Stimulated activated CD4-positive, alpha-beta T cell treated with anti-CD3 and anti-CD28 coated beads, Interleukin-4, amount 100 ng/mL, for 1 hour (primary cell): ENCODE measurements around the gene ZNF74.
"Not testable (repeated sequence)": the region's sequence is repeated elsewhere in the genome, so short reads cannot be mapped to it uniquely, and the experiment has no call there.

Experiments
- DNase-seq: peaks from one replicate; pipeline ENCODE4 v3.0.0-alpha.2; 2020

ZNF74 gene

GRCh38 chr22:20376983-20377382 lies 17.0 kb upstream of the ZNF74 start:
- DNase-seq = not testable (repeated sequence)

GRCh38 chr22:20378110-20378509 lies 15.8 kb upstream of the ZNF74 start:
- no peak for DNase-seq

GRCh38 chr22:20378684-20379083 lies 15.3 kb upstream of the ZNF74 start:
- DNase-seq = not testable (repeated sequence)

- DNase-seq = no peak
Observed at GRCh38 chr22:20380486-20380885, 13.5 kb upstream of the ZNF74 start.

- DNase-seq = no peak
Observed at GRCh38 chr22:20383538-20383937, 10.4 kb upstream of the ZNF74 start.

GRCh38 chr22:20384171-20384570 lies 9.8 kb upstream of the ZNF74 start:
- DNase-seq = no peak

GRCh38 chr22:20384865-20385264 lies 9.1 kb upstream of the ZNF74 start:
- DNase-seq = no peak

- no peak for DNase-seq
Observed at GRCh38 chr22:20386336-20386735, 7.6 kb upstream of the ZNF74 start.

- DNase-seq = no peak
Observed at GRCh38 chr22:20386972-20387371, 7.0 kb upstream of the ZNF74 start.

- no peak for DNase-seq
Observed at GRCh38 chr22:20388200-20388599, 5.8 kb upstream of the ZNF74 start.

GRCh38 chr22:20389288-20389687 lies 4.7 kb upstream of the ZNF74 start:
- DNase-seq = no peak

- DNase-seq = no peak
Observed at GRCh38 chr22:20390394-20390907, 3.5 kb upstream of the ZNF74 start.

- no peak for DNase-seq
Observed at GRCh38 chr22:20391222-20391621, 2.7 kb upstream of the ZNF74 start.

- DNase-seq = not testable (repeated sequence)
Observed at GRCh38 chr22:20392365-20392881, 1.5 kb upstream of the ZNF74 start.

GRCh38 chr22:20392983-20393704 lies 807 bp upstream of the ZNF74 start:
- DNase-seq = peak; percentile 10

- DNase-seq = no peak
Observed at GRCh38 chr22:20395181-20395906, 1.4 kb downstream of the ZNF74 start.

- DNase-seq = no peak
Observed at GRCh38 chr22:20395907-20396287, 1.9 kb downstream of the ZNF74 start.

- no peak for DNase-seq
Observed at GRCh38 chr22:20396639-20397038, 2.7 kb downstream of the ZNF74 start.

- no peak for DNase-seq
Observed at GRCh38 chr22:20397498-20397897, 3.5 kb downstream of the ZNF74 start.

GRCh38 chr22:20398420-20398819 lies 4.5 kb downstream of the ZNF74 start:
- DNase-seq = no peak

GRCh38 chr22:20399866-20400605 lies 6.1 kb downstream of the ZNF74 start:
- DNase-seq = no peak

- DNase-seq = no peak
Observed at GRCh38 chr22:20400606-20401375, 6.8 kb downstream of the ZNF74 start.
